Hematopoietic multipotent progenitor cell treated with erythropoietin and hydrocortisone succinate and interleukin-3 and kit ligand, for 4 days (in vitro differentiated cells): ENCODE data around the gene PDZRN4.
"Not testable (repeated sequence)": the region's sequence is repeated elsewhere in the genome, so short reads cannot be mapped to it uniquely, and the experiment has no call there.

ENCODE experiments used
- DNase-seq: peaks from one replicate; pipeline ENCODE4 v3.0.0-alpha.2; 2015

PDZRN4 gene

DNA sequence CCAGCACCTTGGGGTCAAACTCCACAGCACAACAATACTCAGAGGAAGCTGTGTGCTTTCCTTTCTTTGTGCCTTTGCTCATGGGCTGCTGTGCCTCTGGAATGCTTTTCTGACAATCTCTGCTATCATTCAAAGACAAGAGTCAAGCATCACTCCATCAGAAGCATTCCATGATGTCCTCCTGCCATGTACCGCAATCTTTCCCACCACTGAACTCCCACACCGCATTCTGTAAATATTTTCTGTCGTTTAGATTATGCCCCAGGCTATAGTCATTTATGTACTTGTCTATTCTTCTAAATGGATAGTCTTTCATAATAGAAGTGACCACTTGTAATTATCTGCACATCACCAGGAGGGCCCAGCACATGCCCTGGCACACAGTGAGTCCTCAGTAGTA is 327.8 kb downstream of the PDZRN4 start:
- no peak for DNase-seq

DNA sequence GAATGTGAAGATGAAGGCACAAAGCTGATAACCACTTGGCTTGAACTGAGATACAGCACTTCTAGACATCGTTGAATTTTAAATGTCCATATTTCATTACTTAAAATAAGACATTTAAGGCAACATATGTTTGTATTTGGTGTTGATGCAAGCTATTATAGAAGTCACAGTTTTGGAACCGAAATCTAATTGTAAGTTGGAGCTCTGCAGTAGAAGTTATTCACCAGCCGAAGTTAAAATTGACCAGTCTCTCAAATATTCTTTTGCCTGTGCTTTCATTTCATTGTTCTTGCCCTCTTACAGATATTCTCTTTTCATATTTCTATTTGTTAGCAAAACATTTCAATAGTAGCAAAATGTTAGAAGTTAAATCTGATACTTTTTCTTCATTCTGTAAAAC is 332.7 kb downstream of the PDZRN4 start:
- DNase-seq = no peak

GRCh38 chr12:41521872-41522379 is 333.8 kb downstream of the PDZRN4 start:
- peak; percentile 59 for DNase-seq

DNA sequence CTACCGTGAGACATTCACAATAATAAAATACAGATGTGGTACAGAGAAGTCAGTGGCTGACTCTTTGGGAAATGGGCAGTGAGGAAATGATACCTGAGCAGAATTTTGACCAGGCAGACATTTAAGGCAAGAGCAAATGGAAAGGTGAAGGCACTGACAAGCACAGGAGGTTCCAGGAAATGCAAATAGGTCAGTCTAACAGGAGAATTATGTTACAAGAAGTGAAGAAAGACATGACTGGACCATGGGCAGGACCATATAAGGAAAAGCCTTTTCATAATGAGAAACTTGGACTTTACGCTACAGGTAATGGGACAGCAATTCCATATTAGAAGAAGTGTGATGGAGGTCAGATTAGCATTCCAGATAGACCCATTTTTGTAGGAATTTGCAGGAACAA is 338.9 kb downstream of the PDZRN4 start:
- DNase-seq = peak; percentile 13

GRCh38 chr12:41527534-41528116 is 339.5 kb downstream of the PDZRN4 start:
- DNase-seq = peak; percentile 94

DNA sequence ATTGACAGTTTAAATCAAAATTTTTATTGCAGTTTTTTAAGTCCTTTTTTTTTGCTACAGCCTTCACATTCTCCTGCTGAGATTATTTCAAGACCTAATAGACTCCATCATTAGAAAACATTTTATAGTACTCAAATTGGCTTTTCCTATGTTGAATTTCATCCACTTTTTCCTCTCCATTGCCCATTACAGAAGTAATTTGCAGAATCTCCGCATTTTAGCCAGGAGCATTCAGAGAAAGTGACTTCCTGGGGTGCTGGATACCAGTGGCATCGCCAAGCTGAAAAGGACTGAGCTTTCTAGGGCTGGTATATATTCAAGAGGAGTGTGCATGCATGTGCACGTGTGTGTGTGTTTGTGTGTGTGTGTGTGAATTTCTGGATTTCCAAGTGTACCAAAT is 340.8 kb downstream of the PDZRN4 start:
- DNase-seq = no peak

DNA sequence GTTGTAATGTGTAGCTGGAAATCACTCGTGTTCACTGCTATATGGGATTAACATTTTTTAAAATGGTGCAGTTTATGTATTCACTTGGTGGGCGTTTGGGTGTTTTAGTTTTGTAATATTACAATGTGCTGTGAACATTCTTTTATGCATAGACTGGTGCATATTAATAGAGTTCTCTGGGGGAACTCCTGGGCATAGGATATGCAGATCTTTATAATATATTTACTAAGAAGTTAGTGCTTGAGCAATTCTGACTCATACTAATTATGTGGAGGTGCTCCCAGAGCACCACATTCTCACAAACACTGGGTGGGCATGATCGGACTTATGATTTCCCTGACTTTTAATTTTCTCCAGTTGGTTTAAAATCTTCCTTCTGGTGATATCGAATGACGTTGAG is 342.3 kb downstream of the PDZRN4 start:
- no peak for DNase-seq

- no peak for DNase-seq
Observed at GRCh38 chr12:41531147-41531829, 343.2 kb downstream of the PDZRN4 start.

- no peak for DNase-seq
Observed at GRCh38 chr12:41532072-41532471, 344.0 kb downstream of the PDZRN4 start.

DNA sequence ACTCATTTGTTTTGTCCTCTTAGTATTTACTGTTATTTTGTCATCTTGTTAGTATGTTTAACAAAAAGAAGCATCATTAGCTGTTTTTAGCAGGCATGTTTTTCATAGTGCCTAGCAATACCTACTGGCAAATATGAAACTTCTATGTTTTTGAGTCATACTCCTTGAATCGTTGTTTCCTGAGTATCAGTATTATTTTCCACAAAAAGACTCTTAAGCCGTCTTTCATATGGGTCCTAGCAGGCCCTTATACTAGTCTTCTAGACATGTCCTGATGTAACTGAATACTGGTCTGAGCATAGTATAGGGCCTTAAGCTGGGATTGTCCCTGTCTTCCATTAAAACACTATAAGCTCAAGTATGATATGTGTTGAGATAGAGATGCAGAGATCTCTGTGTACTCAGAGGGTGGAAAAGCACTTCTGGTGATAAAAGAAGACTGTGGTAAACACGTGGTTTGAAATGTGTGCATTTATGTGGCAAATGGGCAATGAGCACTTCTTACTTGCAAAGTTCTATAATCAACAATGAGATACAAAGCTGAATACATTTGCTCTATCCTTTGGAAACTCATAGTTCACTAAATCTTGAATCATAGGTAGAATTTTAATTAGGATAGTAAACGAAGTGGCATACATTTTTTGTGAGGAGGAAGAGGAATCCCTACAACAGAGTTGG is 348.8 kb downstream of the PDZRN4 start:
- DNase-seq = no peak

DNA sequence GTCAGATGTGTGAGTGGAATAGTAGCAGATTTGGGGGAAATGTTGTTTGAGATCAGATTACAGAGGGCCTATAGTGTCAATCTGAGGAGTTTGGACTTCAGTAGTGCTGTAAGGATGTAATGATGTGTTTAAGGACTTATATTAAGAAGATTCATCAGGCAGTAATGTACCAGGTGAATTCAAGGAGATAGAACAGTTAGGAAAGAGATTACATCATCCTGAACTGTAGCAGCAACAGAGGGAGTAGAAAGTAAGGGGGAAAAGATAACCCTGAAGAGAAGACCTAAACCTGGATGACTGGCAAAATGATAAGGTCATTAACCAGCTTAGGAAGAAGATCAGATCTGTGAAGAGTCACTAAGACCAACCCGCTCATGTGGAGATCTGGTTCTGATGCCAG is 349.4 kb downstream of the PDZRN4 start:
- DNase-seq = no peak

DNA sequence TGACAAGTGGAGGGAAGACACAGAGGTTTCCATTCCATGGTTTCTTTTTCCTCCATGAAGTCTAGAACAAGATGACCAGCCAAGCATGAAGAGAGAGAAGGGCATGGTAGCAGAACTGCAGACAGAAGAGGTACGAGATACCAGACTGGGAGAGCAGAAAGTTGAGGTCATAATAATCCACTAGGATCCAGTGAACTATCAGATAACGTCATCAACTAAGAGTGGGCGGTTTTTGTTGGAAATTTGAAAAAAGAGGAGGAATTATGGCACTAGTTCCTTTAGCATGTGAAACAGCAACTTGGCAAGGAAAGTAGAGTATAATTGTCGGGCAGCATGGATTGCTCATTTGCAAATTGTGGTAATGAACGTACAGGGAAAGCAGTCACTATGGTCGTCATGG is 357.6 kb downstream of the PDZRN4 start:
- DNase-seq = no peak

DNA sequence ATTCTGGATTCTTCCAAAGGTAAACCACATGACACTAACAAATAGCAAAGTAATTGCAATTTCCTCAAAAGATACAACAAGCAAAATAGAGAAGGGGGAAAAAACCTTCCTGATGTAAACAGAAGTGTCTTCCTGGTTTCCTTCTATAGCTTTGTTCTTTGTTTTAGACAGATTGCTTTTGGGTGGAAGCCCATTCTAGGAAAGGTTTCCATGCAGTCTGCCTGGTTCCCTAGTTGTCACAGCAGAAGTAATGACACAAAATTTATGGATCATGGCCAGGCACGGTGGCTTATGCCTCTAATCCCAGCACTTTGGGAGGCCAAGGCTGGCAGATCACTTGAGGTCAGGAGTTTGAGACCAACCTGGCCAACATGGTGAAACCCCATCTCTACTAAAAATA is 359.0 kb downstream of the PDZRN4 start:
- DNase-seq = not testable (repeated sequence)

- no peak for DNase-seq
Observed at GRCh38 chr12:41548926-41549325, 360.8 kb downstream of the PDZRN4 start.

- DNase-seq = no peak
Observed at GRCh38 chr12:41552588-41552987, 364.5 kb downstream of the PDZRN4 start.

GRCh38 chr12:41556176-41556575 is 368.1 kb downstream of the PDZRN4 start:
- DNase-seq = no peak

DNA sequence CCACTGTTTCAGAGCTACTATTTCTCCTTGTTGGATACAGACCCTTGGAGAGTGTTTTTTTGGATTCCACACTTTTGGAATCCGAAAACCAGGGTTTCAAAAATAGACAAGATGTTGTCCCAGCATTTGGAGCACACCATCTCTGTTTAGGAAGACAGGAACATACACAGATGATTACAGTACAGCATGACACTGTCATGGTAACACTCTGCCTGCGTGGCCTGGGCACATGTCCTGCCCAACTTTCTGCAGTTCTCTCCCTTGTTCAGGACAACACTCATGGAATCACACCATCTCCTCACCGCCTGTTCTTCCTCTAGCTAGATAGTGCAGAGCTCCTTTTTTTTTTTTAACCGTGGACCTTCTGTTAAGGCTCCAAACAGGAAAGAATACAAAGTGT is 369.2 kb downstream of the PDZRN4 start:
- no peak for DNase-seq

- no peak for DNase-seq
Observed at GRCh38 chr12:41558671-41559070, 370.6 kb downstream of the PDZRN4 start.

- DNase-seq = no peak
Observed at GRCh38 chr12:41563051-41563450, 374.9 kb downstream of the PDZRN4 start.

- DNase-seq = no peak
Observed at GRCh38 chr12:41564816-41565215, 376.7 kb downstream of the PDZRN4 start.

GRCh38 chr12:41566703-41567102 is 378.6 kb downstream of the PDZRN4 start:
- no peak for DNase-seq

GRCh38 chr12:41573445-41573844 is 385.3 kb downstream of the PDZRN4 start:
- no peak for DNase-seq

GRCh38 chr12:41576925-41577324 is 388.8 kb downstream of the PDZRN4 start:
- DNase-seq = no peak

GRCh38 chr12:41577995-41578394 is 389.9 kb downstream of the PDZRN4 start:
- no peak for DNase-seq
